Activated effector memory CD4-positive, alpha-beta T cell treated with Interleukin-2 at 50 U/mL for 16 hours (primary cell): Measurements from ENCODE around the gene PKNOX2.

Experiments used
- DNase-seq: peaks from one replicate; pipeline ENCODE4 v3.0.0-alpha.2; 2020

The PKNOX2 gene

DNA sequence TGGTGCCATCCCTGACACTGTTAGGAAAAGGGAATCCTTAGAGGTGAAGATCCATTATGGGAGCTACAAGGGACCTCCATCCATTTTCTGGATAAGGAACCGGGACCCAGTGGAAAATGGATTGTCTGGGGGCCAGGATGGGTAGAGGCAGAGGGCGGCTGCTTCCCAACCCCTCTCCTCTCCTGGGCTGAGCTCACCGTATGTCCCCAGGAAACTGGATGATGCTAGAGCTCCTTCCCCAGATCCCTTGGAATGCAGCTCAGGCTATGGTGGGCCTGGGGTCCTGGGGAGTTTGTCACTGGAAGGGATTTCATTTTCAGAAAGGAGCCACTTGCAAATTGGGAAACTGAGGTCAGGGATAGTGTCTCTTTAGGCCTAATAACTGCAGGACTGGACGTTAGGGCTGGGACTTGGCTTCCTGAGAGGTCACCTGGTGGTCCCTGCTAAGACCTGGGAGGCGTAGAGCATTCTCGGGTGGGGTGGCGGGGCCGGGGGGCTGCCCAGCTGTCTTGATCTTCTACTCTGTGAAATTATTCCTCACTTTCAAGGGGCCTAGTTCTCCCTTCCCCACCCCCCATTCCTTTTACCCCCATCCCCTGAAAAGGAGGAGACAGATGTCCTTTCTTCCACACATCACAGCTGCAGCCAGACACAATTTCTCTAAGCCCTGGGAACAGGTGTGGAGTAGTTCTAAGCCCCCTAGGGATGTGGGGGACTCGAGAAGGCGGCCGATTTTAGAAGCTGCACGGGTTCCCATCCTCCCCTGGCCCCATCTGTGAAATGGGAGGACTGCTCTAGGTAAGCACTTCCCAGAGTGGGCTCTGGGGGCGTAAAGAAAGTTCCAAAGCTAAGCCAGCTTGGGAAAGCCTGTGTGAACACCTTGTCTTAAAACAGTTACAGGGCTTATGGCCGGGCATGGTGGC lies 99.8 kb downstream of the PKNOX2 start:
- DNase-seq = no peak

DNA sequence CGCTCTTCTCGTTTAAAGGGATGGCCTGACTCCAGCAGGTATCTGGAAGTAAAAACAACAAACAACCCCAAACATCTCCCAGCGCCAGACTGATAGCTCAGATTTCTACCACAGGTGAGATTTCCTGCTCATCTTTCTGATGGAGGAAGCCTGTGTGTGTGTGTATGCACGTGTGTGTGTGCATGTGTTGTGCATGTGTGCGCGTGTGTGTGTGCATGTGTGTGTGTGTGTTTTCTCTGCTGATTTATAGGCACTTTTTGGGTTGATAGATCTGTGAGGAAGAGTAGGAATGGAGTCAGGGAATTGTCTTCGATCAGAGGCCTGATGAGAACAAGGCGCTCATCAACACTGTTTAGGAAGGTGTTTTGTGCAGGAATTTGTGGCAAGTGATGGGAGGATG lies 103.0 kb downstream of the PKNOX2 start:
- DNase-seq = no peak

- no peak for DNase-seq
Observed at GRCh38 chr11:125268611-125269010, 104.1 kb downstream of the PKNOX2 start.

- DNase-seq = no peak
Observed at GRCh38 chr11:125270106-125270505, 105.6 kb downstream of the PKNOX2 start.

DNA sequence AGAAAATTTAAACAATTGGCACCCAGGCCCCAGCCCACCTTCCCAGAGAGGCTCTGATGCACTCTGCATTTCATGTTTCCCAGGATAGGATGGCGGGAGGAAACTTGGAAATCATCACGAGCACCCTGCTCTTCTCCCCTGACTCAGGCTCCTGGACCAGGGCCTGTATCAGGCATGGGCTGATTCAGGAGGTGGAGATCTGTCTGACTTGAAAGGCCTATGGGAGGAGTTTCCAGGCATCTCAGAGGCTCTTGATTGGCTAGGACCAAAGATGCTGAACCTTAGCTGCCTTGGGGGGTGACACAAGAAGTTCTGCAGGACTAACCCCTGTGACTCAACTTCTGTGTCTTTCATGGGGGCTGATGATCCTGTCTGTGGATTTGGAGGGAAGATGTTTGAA lies 106.2 kb downstream of the PKNOX2 start:
- no peak for DNase-seq

- no peak for DNase-seq
Observed at GRCh38 chr11:125271483-125272091, 107.0 kb downstream of the PKNOX2 start.

DNA sequence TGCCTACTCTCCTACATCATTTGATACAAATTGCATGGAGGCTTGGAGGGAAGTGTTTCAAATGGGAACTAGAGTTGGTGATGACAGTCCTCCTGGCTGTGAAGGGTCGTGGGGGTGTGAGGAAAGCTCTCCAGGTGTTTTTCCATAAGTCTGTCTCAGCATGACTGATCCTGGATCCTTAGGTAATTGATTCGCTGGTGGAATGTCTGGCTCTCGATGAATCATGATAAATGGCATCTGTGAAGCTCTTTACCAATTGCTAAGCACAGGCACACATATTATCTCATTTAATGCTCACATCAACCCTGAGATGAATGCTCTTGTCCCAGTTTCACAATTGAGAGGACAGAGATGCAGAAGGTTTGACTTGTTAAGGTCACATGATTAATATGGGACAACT lies 107.5 kb downstream of the PKNOX2 start:
- DNase-seq = no peak

- DNase-seq = no peak
Observed at GRCh38 chr11:125272821-125273220, 108.3 kb downstream of the PKNOX2 start.

DNA sequence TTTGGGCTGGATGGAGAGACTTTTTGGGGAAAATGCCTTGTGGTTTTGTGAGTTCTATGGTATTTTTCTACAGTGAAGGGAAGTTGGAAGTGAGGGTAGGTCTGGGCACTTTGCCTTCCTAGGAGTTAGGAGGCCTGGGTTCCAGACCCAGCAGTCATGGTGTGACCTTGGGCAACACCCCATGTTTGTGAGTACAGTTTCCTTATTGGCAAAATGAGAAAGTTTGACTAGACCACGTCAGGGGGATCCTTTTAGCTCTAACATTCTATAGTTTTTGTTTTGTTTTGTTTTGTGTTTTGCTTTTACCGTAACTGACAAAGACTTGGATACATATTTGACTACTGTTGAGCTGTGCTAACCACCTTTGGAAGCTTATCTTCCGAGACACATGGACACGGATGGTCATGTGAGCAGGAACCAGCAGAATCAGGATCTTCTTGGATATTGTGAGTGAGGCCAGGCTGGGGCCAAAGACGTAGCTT lies 109.0 kb downstream of the PKNOX2 start:
- DNase-seq = no peak

DNA sequence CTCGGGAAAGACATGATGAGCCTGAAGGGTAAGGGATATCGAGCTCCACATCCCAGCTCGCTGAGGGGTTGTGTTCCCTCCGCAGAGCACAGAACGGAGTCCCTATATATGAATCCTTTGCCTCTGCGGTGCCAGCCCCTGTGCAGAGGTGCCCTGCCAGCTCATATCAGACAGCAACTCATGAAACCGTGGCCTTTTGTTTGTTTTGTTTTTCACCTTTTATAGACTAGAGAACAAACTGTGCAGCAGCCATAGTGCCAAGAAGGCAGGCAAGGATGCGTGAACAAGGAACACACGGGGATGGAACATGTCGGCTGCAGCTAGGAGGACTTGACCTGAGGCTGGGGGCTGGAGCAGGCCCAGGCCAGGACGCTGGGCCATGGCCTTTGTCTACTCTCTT lies 109.8 kb downstream of the PKNOX2 start:
- no peak for DNase-seq

DNA sequence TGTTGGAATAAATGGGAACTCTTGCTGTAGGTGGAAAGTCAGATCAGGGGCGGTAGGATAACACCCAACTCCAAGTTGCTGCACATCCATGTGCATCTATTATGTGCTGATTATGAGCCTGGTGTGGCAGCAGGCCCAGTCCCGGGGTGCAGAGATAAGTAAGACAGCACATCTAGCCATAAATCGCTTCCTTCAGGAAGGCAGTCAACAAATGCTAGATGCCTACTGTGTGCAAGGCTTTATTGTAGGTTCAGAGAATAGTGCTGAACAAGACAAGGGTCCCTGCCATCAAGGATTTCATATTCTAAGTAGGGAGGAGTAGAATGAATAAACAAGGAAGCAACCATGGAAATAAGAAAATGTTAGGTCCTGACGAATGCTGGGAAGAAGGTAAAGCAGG lies 110.2 kb downstream of the PKNOX2 start:
- DNase-seq = no peak

DNA sequence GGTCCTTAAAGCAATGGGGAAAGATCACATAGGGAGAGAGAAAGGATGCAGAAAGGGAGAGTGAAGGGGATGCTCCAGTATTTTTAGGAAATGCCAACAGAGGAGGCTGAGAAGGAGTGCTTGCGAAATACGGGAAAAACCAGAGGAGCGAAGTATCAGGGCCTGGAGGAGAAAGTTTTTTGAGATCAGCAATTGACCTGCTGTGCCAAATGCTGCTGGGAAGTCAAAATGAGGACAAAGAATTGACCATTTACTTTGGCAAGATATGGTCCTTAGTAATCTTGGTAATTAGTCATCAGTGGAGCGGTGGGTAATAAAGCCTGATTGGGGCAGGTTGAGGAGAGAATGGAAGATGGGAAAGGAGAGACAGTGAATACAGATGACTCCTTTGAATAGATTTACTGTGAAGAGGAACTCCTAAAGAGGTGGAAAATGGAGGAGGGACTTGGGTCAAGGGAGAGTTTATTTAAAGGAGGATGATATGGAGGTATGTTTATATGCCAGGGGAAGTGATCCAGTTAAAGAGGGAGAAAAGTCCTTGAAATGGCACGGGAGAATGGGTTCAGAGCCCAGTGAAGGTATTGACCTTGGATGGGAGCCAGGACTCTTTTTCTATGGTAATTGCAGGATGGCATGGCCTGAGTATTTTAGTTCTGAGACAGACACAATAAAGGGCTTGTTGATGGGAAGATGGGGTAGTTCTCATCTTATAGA lies 111.5 kb downstream of the PKNOX2 start:
- DNase-seq = no peak

DNA sequence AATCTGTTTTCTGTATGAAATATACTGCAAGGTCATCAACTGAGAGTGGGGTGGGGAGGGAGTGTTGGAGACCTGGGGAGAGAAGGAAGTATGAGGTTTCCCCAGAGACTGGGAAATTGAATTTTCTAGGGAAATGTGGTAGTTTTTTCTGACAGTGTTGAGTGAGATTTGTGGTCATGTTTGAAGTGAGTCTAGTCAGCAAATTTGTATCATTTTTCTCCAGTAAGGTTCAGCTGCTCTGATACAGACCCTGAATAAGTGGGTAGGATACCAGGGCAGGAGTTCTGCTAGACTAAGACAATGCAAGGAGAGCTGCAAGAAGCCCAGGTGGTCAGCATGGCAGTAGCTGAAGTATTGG lies 112.0 kb downstream of the PKNOX2 start:
- DNase-seq = no peak

DNA sequence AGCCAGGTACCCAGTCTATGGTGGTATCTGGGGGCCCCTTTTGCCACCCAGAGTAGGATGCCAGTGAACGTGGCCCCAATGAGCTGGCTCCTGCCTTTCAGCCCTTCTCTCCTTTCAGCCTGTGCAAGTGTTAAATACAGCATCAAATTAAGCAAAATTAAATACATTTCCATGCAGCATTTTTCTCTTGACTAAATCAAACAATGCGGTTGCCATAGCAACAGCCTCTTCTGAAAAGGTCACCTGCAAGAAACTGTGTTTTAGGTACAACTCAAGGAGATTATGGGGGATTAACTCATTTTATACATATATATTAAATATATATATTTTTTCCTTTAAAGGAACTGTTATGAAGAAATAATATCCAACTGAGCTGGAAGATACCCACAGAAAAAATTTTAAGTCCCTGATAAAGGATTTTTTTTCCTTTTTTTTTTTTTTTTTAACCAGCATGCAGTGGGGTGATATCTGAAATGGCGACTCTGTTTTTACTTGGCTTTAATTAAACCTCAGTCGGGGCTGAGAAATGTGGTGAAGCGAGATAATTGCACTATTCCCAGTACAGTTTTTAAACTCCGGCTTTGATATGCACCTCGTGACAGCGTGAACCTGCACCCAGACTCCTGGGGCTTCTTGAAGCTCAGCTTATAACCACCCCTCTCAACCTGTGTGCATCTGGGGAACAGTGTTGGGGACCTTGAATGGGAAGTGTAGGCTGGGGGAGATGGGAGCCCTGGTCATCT lies 115.3 kb downstream of the PKNOX2 start:
- DNase-seq = no peak

GRCh38 chr11:125280646-125281045 lies 116.1 kb downstream of the PKNOX2 start:
- DNase-seq = no peak

DNA sequence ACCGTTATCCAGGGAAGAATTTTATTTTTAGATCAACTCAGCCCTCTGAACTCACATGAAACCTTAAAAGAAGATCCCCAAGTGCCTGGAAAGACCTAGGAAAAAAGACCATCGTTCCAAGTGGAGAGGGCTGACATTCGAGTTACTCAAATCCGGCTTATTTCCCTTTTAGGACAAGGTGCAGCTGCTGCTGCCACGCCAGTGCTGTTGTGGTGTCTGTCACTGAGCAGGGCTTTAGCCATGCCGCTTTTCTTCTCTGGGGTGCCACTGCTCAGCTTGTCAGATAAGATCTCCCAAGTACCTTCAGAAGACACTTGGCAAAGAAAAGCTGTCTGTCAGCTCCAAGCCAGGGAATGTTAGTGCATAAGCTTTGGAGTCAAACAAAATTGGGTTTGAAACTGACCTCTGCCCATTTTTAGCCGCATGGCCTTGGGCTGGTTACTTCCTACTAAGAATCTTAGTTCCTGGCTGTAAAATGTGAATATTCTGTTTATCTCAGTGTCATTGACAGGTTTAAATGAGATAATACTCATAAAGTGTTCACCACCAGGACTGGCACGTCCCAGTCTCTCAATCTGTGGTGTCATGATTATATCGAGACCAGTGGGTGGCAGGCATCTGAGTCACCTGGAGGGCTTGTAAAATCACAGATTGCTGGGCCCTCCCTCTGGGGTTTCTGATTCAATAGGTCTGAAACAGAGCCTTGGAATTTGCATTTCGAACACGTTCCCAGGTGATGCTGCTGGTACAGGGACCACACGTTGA lies 117.5 kb downstream of the PKNOX2 start:
- DNase-seq = no peak

GRCh38 chr11:125282596-125282914 lies 118.0 kb downstream of the PKNOX2 start:
- no peak for DNase-seq

GRCh38 chr11:125284245-125284850 lies 119.8 kb downstream of the PKNOX2 start:
- DNase-seq = no peak

GRCh38 chr11:125285844-125286243 lies 121.3 kb downstream of the PKNOX2 start:
- no peak for DNase-seq

DNA sequence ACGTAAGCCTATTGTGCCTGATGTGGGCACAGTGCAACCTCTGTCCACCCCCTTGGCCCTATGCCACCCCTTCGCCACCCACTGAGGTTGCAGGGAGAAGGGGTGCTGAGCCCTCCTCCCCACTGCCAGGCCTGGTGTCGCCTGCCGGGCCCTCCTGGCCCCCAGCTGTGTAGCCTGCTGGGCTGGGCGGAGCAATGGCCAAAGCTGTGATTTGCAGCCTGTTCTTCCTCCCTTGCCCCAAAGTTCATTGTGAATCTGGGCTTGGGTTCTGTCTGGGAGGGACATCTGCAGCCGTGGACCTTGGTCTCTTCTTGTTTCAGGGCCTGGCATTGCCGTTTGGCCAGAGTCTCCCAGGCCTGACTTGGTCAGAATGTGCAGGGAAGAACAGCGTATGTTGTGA lies 121.9 kb downstream of the PKNOX2 start:
- no peak for DNase-seq

GRCh38 chr11:125287491-125288210 lies 123.1 kb downstream of the PKNOX2 start:
- no peak for DNase-seq
